GM18498 (cell line): ENCODE results near the gene THTPA.
A peak's percentile ranks its signal among the peaks of the same experiment; 100 is the strongest.

Experiments
- ATAC-seq: cut with Tn5 transposase; IDR thresholded peaks from one replicate; pipeline ENCODE4 v1.9.1; 2021; ENCODE audit warnings: mild to moderate bottlenecking, moderate library complexity; ENCODE audit not compliant: unreplicated experiment

Gene THTPA, protein sequence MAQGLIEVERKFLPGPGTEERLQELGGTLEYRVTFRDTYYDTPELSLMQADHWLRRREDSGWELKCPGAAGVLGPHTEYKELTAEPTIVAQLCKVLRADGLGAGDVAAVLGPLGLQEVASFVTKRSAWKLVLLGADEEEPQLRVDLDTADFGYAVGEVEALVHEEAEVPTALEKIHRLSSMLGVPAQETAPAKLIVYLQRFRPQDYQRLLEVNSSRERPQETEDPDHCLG

GRCh38 chr14:23555882-23556699 lies at the start of gene THTPA:
Gene THTPA (plus strand): TSS chr14:23556271. CDS start chr14:23556758, 487 bp downstream.
- peak; percentile 88 for ATAC-seq

- no peak for ATAC-seq
These were observed 43.9 kb upstream of the THTPA start for GRCh38 chr14:23512156-23512555.

DNA sequence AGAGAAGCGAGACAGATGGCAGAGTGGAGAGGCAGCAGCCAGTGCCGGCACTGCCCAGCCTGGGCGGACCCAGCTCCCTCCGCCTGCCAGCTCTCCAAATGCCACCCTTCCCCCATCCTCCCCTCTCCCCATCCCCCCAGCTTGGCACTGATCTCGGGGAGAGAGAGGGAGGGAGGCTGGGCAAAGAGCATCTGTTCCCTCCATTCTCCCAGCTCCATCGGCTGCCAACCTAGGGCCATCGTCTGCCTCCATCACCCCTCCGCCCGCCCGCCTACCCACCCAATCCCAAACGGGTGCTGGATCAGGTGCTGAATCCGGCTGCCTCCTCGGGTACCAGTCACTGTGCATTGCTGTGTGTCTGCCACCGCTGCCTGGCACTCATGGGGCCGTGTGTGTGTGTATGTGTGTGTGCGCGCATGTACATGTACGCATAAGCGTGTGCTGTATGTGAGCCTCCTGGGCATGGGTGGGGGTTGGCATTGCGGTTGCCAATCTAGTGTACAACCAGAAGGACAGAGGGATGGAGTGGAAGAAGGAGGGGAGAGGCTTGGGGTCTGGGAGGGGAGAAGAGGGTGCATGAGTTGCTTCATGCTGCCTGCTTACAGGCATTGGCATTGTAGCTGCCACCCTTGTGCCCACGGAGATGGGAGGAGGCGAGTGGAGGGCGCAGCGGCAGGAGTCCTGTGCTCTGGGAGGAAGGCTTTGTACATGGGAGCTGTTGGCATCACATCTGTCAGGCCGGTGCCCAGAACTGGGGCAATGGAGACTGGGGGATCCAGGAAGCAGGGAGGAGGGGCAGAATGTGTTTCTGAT lies 42.9 kb upstream of the THTPA start:
- ATAC-seq, result no peak

DNA sequence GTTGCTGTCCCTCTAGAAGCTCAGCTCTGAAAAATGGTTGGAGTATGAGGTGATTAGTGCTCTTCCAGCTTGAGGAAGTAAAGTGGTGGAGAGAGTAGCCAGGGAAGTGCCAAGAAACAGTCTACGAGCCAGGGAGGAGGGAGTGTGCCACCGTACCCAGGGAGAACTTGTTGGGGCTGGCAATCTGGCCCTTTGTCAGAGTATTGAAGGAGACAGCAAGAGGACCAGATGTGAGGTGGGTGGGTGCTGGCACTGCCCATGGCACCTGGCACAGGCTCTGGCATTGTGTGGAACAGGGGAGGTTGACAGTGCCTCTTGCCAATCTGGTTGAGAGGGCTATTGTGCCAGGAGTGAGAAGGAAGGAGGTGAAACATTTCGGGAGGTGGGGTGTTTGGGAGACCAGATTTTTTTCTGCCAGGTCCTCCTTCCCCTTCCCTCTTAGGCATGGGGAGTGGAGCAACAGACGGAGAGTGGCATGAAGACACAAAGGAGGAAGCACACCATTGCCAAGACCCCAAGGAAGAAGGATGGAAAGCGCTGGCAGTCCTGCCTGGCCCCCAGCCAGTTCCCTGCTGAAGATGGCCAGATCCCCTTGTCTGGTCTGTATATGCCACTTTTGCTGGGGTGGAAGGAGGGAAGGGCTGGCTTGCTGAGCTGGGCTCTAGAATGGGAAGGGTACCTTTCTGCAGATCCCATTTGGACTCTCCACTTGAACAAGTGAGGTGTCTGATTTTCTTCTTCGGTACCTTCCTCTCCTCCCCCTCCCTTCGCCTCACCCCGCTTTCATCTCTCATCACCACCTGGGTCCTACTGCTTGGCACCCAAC lies 42.0 kb upstream of the THTPA start:
- no peak for ATAC-seq

- no peak for ATAC-seq
These were observed 41.5 kb upstream of the THTPA start for GRCh38 chr14:23514644-23514957.

DNA sequence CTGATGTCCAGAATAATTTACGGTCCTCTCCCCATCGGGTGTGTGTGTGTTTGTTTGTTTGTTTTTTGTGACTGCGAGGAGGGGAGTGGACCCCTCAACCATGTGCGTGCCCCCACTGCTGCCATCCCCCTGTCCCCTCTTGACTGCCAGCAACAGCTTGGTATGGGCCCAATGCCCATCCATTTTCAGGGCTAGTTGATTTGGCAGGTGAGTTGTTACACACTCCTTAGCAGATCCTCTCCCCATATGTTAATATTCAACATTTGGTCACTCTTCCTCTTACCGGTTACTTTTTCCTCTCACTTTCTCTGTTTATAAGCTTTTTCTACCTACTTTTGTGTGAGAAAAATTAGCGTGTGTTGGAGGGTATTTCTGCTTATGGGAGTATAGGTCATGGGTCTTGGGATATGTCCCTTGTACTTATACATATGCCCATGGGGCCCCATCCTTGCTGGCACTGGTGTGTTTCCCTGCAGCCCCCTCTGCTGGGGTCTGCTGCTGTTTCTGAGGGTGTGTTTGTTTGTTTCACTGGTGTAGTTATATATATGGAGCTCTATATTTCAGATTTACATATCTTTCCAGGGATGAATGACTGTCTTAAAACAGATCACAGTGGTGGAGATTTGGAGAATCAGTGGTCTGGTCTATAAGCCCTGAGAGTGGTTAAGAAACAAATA lies 38.3 kb upstream of the THTPA start:
- ATAC-seq, result no peak

DNA sequence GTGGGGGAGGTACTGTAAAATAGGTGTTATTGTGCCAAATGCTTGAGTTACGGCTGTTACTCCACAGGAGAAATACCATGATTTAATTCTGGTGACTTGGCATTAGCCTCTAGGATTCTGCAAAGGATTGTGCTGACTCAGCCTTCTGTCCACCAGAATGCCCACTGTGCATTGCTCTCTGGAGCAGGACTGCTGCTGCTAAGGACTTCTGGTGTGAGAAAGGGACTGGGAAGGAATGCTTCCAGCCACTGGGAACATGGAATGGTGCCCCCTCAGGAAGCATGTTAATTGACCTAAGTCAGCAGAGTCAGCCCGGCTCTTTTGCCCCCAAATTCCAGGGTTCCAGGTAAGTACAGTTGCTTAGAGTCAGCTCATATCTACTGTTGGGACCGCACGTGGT lies 37.4 kb upstream of the THTPA start:
- no peak for ATAC-seq

GRCh38 chr14:23520899-23521533 lies 35.1 kb upstream of the THTPA start:
- ATAC-seq, result no peak

- no peak for ATAC-seq
These were observed 34.1 kb upstream of the THTPA start for GRCh38 chr14:23521785-23522640.

DNA sequence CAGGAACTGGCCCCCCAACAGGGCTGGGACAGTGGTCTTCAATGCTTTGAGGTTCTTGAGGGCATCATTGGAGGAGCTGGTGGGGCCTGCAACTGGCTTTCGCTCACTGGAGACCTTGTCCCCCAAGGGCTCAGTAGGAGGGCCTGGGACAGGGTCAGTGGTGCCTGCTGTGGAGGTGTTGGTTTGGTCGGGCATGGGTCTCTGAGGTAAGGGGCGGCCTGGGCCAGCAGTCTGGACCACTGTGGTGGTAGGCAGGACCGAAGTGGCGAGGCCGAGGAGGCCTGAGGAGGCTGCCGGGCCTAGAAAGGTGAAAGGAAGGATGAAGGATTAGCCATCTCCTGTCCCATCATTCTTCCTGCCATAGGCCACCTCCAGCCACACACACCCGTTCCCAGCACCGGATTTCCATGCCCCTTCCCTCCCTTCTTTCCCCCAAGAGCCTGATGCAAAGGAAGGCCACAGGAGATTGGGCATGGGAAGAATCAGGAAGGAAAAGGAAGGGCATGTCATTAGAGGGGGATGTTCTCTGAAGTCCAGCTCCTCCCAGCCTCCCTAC lies 33.4 kb upstream of the THTPA start:
- ATAC-seq, result no peak

GRCh38 chr14:23523229-23524016 lies 32.6 kb upstream of the THTPA start:
- ATAC-seq, result no peak

DNA sequence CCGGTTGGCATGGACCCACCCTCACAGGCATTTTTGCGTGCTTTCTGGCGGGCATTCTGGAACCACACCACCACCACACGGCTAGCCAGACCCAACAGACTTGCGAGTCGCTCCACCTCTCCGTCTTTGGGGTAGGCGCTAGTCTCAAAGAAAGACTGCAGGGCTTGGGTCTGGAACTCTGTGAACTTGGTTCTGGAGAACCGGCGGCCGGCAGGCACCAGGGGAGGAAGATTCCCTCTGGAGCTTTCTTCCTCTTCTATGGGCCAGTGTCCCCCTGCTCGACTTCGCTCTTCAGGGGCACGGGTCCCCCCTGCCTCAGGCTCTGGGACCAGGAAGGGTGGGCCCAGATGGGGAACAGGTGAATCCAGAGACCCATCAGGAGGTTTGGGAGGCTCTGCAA lies 31.1 kb upstream of the THTPA start:
- ATAC-seq, result no peak

- no peak for ATAC-seq
These were observed 30.5 kb upstream of the THTPA start for GRCh38 chr14:23525611-23526010.

GRCh38 chr14:23528555-23528954 lies 27.5 kb upstream of the THTPA start:
- ATAC-seq, result no peak

- no peak for ATAC-seq
These were observed 27.1 kb upstream of the THTPA start for GRCh38 chr14:23529016-23529415.

DNA sequence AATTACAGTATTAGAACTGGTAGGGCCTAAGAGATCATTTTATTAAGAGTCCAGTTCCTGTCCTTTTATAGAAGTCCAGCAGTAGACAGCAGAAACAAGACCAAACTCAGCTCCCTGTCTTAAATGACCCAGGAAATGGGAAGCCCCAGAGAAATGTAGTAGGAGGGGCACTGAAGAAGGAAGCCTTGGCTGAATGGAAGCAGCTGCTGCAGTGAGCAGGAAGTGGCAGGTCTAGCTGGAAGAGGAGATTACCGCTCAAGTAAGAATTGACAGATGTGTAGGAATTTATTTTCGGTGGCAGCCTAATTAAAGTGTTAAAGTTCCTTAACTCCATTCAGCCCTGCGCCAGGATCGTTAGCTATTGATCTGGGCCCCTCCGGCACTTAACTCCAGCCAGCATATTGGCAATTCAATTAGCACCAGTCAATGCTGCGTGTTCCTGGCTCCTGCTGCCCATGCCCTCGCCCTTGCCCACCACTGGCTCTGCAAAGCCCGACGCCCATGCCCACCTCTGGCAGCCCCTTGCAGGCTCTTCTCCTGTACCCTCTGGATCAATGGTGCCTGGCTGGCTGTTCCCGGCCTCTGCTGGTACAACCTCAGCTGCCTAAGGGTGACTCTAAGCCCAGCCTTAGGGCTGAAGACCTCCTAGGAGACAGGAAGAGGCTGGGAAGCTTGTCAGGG lies 25.6 kb upstream of the THTPA start:
- ATAC-seq, result no peak

GRCh38 chr14:23531391-23531790 lies 24.7 kb upstream of the THTPA start:
- ATAC-seq, result no peak
